ENCODE results near the gene TUBGCP2. TPM values are rescaled to one million over a fixed set of nuclear protein-coding genes. Genes with fewer than 3 reads are reported as not detected.

Gene TUBGCP2
- total RNA-seq, 1 experiment from 2014 or later = 52.4 TPM

DNA sequence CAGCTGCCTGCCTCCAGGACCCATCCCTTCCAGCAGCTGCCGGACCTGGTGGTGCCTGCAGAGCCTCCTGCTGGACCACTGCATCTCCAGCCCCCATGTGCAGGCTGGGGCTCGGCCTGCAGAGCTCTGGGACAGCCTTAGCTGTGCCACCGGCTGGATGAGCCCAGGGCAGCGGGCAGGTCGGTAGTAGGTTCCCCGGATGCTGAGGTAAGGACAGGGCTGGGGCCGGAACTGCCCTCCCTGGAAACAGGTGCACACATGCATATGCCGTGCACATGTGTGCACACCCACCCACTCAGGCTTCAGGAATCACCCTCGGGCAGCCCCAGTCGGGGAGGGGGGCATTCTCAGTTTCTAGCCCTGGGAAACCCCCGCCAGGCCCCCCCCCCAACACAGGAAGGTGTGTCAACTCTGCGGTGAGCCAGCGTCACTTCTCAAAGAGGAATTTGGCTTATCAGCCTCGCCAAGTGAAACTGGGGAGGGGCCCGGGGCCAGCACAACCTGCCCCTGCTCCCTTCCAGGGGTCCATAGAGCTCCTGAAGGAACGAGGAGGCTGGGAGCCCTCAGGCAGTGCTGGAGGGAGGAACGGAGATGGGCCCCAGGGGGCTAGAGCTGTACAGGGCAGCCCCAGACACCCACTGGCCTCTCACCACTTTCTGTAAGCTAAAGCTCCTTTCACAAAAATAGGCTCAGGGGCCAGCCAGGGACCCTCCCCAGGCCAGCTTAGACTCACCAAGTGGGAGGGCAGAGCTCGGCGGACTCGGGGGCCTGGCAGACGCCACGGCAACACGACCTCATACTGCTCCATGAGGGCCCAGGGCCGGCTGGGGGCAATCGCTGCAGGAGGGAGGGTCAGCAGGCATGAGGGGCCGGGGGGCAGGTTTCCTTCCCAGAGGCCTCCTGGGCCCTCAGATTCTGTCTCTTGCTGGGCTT is 33.7 kb downstream of the TUBGCP2 start:
- H3K23ac ChIP-seq (ENCODE audit: insufficient read length, low read depth, low read length) = no peak overlapping the region
- Mint-ChIP-seq H3K4me1 (peaks cover 3 to 7% of the 10 kb centered on the region in 2 experiments; a peak in 3 of 4 replicates), H3K27ac (no peak overlapping the region), H3K4me3 (no peak overlapping the region), H3K27me3 (ENCODE audit: low read depth) (peaks cover 11% of the 10 kb centered on the region), H3K9me3 (no peaks in the 10 kb centered on the region), H3K36me3 (ENCODE audit: insufficient read depth in 1 of 3, low read depth in 3 of 3) (peaks cover 0 to 5% (median 0%) of the 10 kb centered on the region in 3 experiments; a peak in 2 of 7 replicates)
- no peak overlapping the region for H2AK5ac ChIP-seq (ENCODE audit: insufficient read length, low read length)
- no peak overlapping the region for H2BK12ac ChIP-seq (ENCODE audit: insufficient read length, low read depth, low read length)
- no peaks in the 10 kb centered on the region for H4K20me1 ChIP-seq (ENCODE audit: control insufficient read depth, insufficient read depth, insufficient read length)
- no peak overlapping the region for H4K8ac ChIP-seq (replicated peaks; ENCODE audit: insufficient read length, low read depth, low read length)
- H2BK120ac ChIP-seq (ENCODE audit: low read depth, low read length, poor library complexity, severe bottlenecking) = no peak overlapping the region
- H3K4me2 ChIP-seq (ENCODE audit: insufficient read depth, insufficient read length, low read length) = no peak overlapping the region
- no peak overlapping the region for H2AFZ ChIP-seq (ENCODE audit: low read length)
- no peak overlapping the region for H4K5ac ChIP-seq (ENCODE audit: insufficient read length, low read depth, low read length)
- no peak overlapping the region for H2BK5ac ChIP-seq (ENCODE audit: insufficient read length, low read length)
- no CpG with 5 or more reads among the region's 26 CpGs for WGBS (ENCODE audit: extremely low coverage, insufficient read length, low lambda C conversion rate)
- no peaks in the 10 kb centered on the region for H3K79me1 ChIP-seq (ENCODE audit: insufficient read depth, low read depth, low read length, poor library complexity, severe bottlenecking)
- no peaks in the 10 kb centered on the region; the same call in 1 of the 2 replicates for H3K27me3 ChIP-seq (ENCODE audit: insufficient read depth, low read length)
- H3K18ac ChIP-seq (ENCODE audit: insufficient read length, low read depth, low read length) = no peak overlapping the region
- H3K9me3 ChIP-seq (ENCODE audit: control insufficient read depth, low read depth, low read length) = no peaks in the 10 kb centered on the region
- H2BK15ac ChIP-seq (ENCODE audit: low read depth, low read length) = no peak overlapping the region
- TF ChIP-seq, protein P1, sequence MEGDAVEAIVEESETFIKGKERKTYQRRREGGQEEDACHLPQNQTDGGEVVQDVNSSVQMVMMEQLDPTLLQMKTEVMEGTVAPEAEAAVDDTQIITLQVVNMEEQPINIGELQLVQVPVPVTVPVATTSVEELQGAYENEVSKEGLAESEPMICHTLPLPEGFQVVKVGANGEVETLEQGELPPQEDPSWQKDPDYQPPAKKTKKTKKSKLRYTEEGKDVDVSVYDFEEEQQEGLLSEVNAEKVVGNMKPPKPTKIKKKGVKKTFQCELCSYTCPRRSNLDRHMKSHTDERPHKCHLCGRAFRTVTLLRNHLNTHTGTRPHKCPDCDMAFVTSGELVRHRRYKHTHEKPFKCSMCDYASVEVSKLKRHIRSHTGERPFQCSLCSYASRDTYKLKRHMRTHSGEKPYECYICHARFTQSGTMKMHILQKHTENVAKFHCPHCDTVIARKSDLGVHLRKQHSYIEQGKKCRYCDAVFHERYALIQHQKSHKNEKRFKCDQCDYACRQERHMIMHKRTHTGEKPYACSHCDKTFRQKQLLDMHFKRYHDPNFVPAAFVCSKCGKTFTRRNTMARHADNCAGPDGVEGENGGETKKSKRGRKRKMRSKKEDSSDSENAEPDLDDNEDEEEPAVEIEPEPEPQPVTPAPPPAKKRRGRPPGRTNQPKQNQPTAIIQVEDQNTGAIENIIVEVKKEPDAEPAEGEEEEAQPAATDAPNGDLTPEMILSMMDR (conservative IDR thresholded peaks at IDR 0.05) = no peak
- no peak overlapping the region for H3K56ac ChIP-seq (ENCODE audit: insufficient read length, low read depth, low read length)
- H3K79me2 ChIP-seq (ENCODE audit: insufficient read depth, low read length) = no peaks in the 10 kb centered on the region
- H3T11ph ChIP-seq (ENCODE audit: low read length) = no peak overlapping the region
- no peaks in the 10 kb centered on the region for H3K4me1 ChIP-seq (ENCODE audit: insufficient read depth, low read length)
- no peak for DNase-seq
- H4K91ac ChIP-seq (ENCODE audit: insufficient read length, low read depth, low read length) = no peak overlapping the region
- H3K9ac ChIP-seq (ENCODE audit: extremely low read depth, insufficient read length, low read length) = no peak overlapping the region
- H2BK20ac ChIP-seq (ENCODE audit: low read depth, low read length, poor library complexity, severe bottlenecking) = no peak overlapping the region
- H3K4ac ChIP-seq (ENCODE audit: low read depth, low read length) = no peak overlapping the region
- peaks cover 7% of the 10 kb centered on the region for H3K23me2 ChIP-seq (ENCODE audit: insufficient read length, low read depth, low read length, poor library complexity, severe bottlenecking)
- H3K27ac ChIP-seq (ENCODE audit: insufficient read length, low read depth, low read length) = no peak overlapping the region
- H3K14ac ChIP-seq (ENCODE audit: insufficient read depth, low read length) = no peak overlapping the region; the same call in 1 of the 2 replicates

All from H9 (cell line).